Smooth muscle cell (in vitro differentiated cells): ENCODE results near the gene SLC7A14. TPM values are rescaled to one million over a fixed set of nuclear protein-coding genes. Genes with fewer than 3 reads are reported as not detected.

Experiments used
- DNase-seq: peaks from one replicate; lab custom pipeline; 2025; ENCODE audit not compliant: unreplicated experiment; lab: John Stamatoyannopoulos, UW
- H2AFZ ChIP-seq: fragments of 200-600 bp; sonication (generic); 2 replicates; pipeline ENCODE4 v1.6.0; 2016; ENCODE audit warnings: antibody characterized with exemption, low read depth, mild to moderate bottlenecking
- H3F3A ChIP-seq: fragments of 200-600 bp; sonication (generic); 2 replicates; pipeline ENCODE4 v1.6.0; 2017; ENCODE audit warnings: antibody characterized with exemption, low read depth
- H3K27ac ChIP-seq: fragments of 200-600 bp; sonication (generic); 2 replicates; pipeline ENCODE4 v1.5.1; 2016; ENCODE audit warnings: low read depth, mild to moderate bottlenecking
- H3K27me3 ChIP-seq: fragments of 200-600 bp; sonication (generic); 2 replicates; pipeline ENCODE4 v1.6.1; 2016; ENCODE audit warnings: low read depth, mild to moderate bottlenecking
- H3K36me3 ChIP-seq: fragments of 200-600 bp; sonication (generic); 2 replicates; pipeline ENCODE4 v1.5.1; 2016; ENCODE audit warnings: low read depth
- H3K4me1 ChIP-seq: fragments of 200-600 bp; sonication (generic); 2 replicates; pipeline ENCODE4 v1.5.1; 2016; ENCODE audit warnings: low read depth
- H3K4me2 ChIP-seq: fragments of 200-600 bp; sonication (generic); 2 replicates; pipeline ENCODE4 v1.6.0; 2016; ENCODE audit warnings: mild to moderate bottlenecking
- H3K4me3 ChIP-seq: fragments of 200-600 bp; sonication (generic); 2 replicates; pipeline ENCODE4 v1.5.1; 2016; ENCODE audit warnings: mild to moderate bottlenecking
- H3K79me2 ChIP-seq: fragments of 200-600 bp; sonication (generic); 2 replicates; pipeline ENCODE4 v1.6.0; 2016; ENCODE audit warnings: low read depth, mild to moderate bottlenecking
- H3K9ac ChIP-seq: fragments of 200-600 bp; sonication (generic); 2 replicates; pipeline ENCODE4 v1.6.0; 2016; ENCODE audit warnings: low read depth
- H3K9me3 ChIP-seq: fragments of 200-600 bp; sonication (generic); replicated peaks from 2 replicates; pipeline ENCODE4 v1.5.1; 2016; ENCODE audit warnings: low read depth
- H4K20me1 ChIP-seq: fragments of 200-600 bp; sonication (generic); 2 replicates; pipeline ENCODE4 v1.6.0; 2016; ENCODE audit warnings: low read depth
- WGBS: methylation state at CpG from one replicate; pipeline ENCODE4 v1.1.7; 2016; ENCODE audit warnings: low lambda C conversion rate; 5-methylcytosine and 5-hydroxymethylcytosine counted together
- polyA plus RNA-seq: library from polyadenylated mRNA; unstranded; fragments of >200 nt; fragmentation: Nextera tagmentation; extraction: Ambion mirVana; gene quantifications from 2 replicates; pipeline ENCODE4 v1.2.1, GENCODE V29; 2016
- total RNA-seq: library from RNA; depleted of rRNA; stranded (reverse); fragments of >200 nt; gene quantifications from 2 replicates; pipeline ENCODE4 v1.2.3, GENCODE V29; 2014
- TF ChIP-seq, protein P1 (sequence below): fragments of 200-600 bp; sonication (generic); IDR thresholded peaks from 2 replicates; pipeline ENCODE4 v1.5.1; 2017; ENCODE audit warnings: borderline replicate concordance, mild to moderate bottlenecking, antibody characterized with exemption; ENCODE audit not compliant: insufficient read depth, poor library complexity, severe bottlenecking

SLC7A14 gene
- not detected in 2 replicates for total RNA-seq
- not detected in 2 replicates for polyA plus RNA-seq

DNA sequence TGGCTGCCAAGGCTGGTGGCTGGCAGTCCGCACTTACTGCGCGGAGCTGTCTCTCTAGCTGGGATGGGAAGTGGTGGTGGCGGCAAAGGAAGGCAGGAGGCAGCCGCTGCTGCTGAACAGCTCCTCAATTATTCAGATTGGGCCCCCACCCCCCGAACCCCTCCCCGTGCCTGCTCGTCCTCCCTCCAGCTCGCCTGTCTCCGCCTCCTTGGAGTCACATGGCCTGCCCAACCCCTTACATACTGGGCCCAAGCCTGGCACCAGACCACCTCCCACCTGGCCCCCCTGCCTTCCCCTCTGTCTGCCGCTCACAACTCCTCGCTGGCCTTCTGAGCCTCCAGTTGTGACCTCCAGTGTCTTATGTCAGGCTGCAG, at the start of gene SLC7A14:
TSS of gene SLC7A14 (minus strand) at position 139 of the 374 bp plus-strand sequence. CDS start 59,139 bp downstream, outside the sequence.
- Histone ChIP-seq H3K79me2 (no peaks in the 10 kb centered on the region), H3K9me3 (no peaks in the 10 kb centered on the region), H3K4me2 (peak within 1 kb of the TSS; percentile 82), H2AFZ (no peak within 1 kb of the TSS), H3K4me1 (peaks cover 7% of the 10 kb centered on the region), H3K27ac (no peak within 1 kb of the TSS), H4K20me1 (no peaks in the 10 kb centered on the region), H3F3A (no peaks in the 10 kb centered on the region), H3K27me3 (peaks cover 90% of the 10 kb centered on the region), H3K9ac (no peak within 1 kb of the TSS), H3K4me3 (peak within 1 kb of the TSS; percentile 37), H3K36me3 (no peaks in the 10 kb centered on the region)
- DNase-seq = no peak
- 9% methylated on average over 12 of the region's 12 CpGs for WGBS
- TF ChIP-seq, protein P1, sequence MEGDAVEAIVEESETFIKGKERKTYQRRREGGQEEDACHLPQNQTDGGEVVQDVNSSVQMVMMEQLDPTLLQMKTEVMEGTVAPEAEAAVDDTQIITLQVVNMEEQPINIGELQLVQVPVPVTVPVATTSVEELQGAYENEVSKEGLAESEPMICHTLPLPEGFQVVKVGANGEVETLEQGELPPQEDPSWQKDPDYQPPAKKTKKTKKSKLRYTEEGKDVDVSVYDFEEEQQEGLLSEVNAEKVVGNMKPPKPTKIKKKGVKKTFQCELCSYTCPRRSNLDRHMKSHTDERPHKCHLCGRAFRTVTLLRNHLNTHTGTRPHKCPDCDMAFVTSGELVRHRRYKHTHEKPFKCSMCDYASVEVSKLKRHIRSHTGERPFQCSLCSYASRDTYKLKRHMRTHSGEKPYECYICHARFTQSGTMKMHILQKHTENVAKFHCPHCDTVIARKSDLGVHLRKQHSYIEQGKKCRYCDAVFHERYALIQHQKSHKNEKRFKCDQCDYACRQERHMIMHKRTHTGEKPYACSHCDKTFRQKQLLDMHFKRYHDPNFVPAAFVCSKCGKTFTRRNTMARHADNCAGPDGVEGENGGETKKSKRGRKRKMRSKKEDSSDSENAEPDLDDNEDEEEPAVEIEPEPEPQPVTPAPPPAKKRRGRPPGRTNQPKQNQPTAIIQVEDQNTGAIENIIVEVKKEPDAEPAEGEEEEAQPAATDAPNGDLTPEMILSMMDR = no peak

DNA sequence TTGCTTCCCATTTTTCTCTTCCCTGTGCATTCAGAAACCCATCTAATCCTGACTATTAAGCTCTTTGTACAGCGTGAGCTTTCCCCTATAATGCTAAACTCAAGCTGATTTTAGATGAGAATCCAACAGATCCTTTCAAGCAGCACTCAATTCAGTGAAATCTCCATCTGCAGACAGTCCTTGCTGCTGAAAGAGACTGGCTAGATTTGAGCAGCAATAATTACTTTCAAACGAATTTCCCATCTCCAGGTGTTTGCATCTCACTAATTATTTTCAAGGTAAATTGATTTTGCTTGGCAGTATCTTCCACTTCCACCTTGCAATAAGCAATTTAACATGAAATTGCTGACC, 49.5 kb upstream of the SLC7A14 start:
- H3K4me2 ChIP-seq = no peak overlapping the region
- 78% methylated on average over 2 of the region's 2 CpGs for WGBS
- no peaks in the 10 kb centered on the region for H3K9me3 ChIP-seq
- H4K20me1 ChIP-seq = no peaks in the 10 kb centered on the region
- no peak overlapping the region for H2AFZ ChIP-seq
- H3K4me3 ChIP-seq = no peak overlapping the region
- H3K27ac ChIP-seq = no peak overlapping the region
- H3K36me3 ChIP-seq = no peaks in the 10 kb centered on the region
- TF ChIP-seq, protein P1 = no peak
- no peak overlapping the region for H3K9ac ChIP-seq
- H3K79me2 ChIP-seq = no peaks in the 10 kb centered on the region
- peaks cover 16% of the 10 kb centered on the region for H3K4me1 ChIP-seq
- no peaks in the 10 kb centered on the region for H3F3A ChIP-seq
- no peak for DNase-seq
- H3K27me3 ChIP-seq = no peaks in the 10 kb centered on the region

DNA sequence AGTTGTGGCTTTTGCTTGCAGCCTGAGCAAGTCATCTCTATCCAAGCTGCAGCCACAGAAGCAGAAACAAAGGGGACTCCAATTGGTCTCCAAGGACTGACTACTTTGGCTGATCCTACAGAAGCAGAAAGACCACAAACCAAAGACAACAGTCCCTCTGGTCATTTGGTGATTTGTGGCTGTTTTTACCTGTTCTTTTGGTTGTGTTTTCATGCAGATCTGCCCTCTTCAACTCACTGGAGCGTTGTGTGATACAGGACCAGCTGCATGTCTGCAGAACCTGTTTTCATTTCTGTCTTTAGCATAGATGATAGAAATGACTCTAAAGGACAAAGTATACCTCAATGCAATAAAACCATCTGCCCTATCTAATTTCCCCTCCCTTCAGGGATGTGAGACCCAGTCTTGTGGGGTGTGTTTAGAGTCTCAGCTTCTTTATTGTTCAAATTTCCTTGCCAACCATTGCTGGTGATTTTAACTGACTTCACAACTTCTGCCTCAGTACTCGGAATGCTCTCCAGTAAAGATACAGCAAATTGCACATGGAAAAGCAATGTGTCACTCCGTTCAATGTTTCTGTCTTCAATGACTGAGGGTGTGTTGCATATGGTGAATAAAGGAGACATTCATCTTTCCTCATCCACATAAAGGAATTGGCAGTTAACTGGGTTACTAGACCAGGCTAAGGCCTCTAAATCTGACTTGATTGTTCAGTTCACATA, 48.9 kb upstream of the SLC7A14 start:
- Histone ChIP-seq H3K9me3 (no peaks in the 10 kb centered on the region), H4K20me1 (no peaks in the 10 kb centered on the region), H3K9ac (no peak overlapping the region), H2AFZ (no peak overlapping the region), H3K27ac (no peak overlapping the region), H3K27me3 (no peaks in the 10 kb centered on the region), H3K79me2 (no peaks in the 10 kb centered on the region), H3K36me3 (no peaks in the 10 kb centered on the region), H3K4me1 (peaks cover 16% of the 10 kb centered on the region), H3K4me3 (no peak overlapping the region), H3K4me2 (no peak overlapping the region), H3F3A (no peaks in the 10 kb centered on the region)
- TF ChIP-seq, protein P1 = no peak
- 86% methylated on average over 3 of the region's 3 CpGs for WGBS
- no peak for DNase-seq

DNA sequence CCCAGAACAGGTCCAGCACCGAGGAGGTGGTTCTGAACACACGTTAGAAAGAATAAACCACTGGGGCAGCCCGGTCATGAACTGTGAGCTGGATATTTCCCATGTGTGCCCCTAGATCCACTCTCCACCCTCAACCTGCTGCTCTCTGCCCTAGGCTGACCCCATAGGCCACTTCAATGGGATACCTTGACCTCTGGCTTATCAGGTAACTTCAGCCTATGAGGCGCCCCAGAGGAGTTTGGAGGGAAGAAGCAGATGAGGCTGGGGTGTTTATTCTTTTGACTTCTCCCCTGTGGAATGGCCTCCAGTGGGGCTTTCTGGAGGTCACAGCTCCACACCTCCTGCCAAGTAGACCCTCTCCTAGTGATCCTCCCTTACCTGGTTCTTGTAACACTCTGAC, 47.7 kb upstream of the SLC7A14 start:
- peaks cover 16% of the 10 kb centered on the region for H3K4me1 ChIP-seq
- no peaks in the 10 kb centered on the region for H3K36me3 ChIP-seq
- DNase-seq = no peak
- H3K79me2 ChIP-seq = no peaks in the 10 kb centered on the region
- 97% methylated on average over 4 of the region's 4 CpGs for WGBS
- H3K4me2 ChIP-seq = no peak overlapping the region
- no peaks in the 10 kb centered on the region for H3K9me3 ChIP-seq
- no peak overlapping the region for H3K27ac ChIP-seq
- H3K27me3 ChIP-seq = no peaks in the 10 kb centered on the region
- H2AFZ ChIP-seq = no peak overlapping the region
- no peak overlapping the region for H3K4me3 ChIP-seq
- H4K20me1 ChIP-seq = no peaks in the 10 kb centered on the region
- H3K9ac ChIP-seq = no peak overlapping the region
- no peaks in the 10 kb centered on the region for H3F3A ChIP-seq
- TF ChIP-seq, protein P1 = no peak
